Large intestine (tissue), 3 donors: ENCODE measurements around the gene ACSS2. TPM values are rescaled to one million over a fixed set of nuclear protein-coding genes. Genes with fewer than 3 reads are reported as not detected.
A peak's percentile ranks its signal among the peaks of the same experiment; 100 is the strongest.

ENCODE experiments used
- DNase-seq, 2 donors: peaks; one replicate each; pipeline versions ENCODE4 v3.0.0 to v3.0.0-alpha.2; 2013
- H3K27ac ChIP-seq: one replicate; pipeline ENCODE4 v1.5.1; 2013; ENCODE audit warnings: low read length
- H3K27me3 ChIP-seq: 2 replicates; pipeline ENCODE4 v1.6.1; 2013; ENCODE audit warnings: low read length; ENCODE audit not compliant: control insufficient read depth, insufficient read depth
- H3K36me3 ChIP-seq: 2 replicates; pipeline ENCODE4 v1.6.1; 2013; ENCODE audit warnings: low read length; ENCODE audit not compliant: control insufficient read depth, insufficient read depth
- H3K4me1 ChIP-seq: one replicate; pipeline ENCODE4 v1.6.1; 2013; ENCODE audit warnings: low read length; ENCODE audit not compliant: control insufficient read depth, insufficient read depth
- H3K4me3 ChIP-seq: one replicate; pipeline ENCODE4 v1.5.1; 2013; ENCODE audit warnings: low read length
- H3K9me3 ChIP-seq: one replicate; pipeline ENCODE4 v1.6.1; 2013; ENCODE audit warnings: mild to moderate bottlenecking, low read depth, low read length, moderate library complexity; ENCODE audit not compliant: control insufficient read depth
- WGBS: methylation state at CpG from one replicate; pipeline ENCODE4 v1.1.5; 2013; ENCODE audit warnings: low lambda C conversion rate; ENCODE audit not compliant: insufficient coverage; 5-methylcytosine and 5-hydroxymethylcytosine counted together
- polyA plus RNA-seq: library from polyadenylated mRNA; unstranded; fragments of 120-200 nt; gene quantifications from one replicate; pipeline ENCODE4 v1.2.1, GENCODE V29; 2013

The ACSS2 gene
- polyA plus RNA-seq, 1 donor: 30.4 TPM

DNA sequence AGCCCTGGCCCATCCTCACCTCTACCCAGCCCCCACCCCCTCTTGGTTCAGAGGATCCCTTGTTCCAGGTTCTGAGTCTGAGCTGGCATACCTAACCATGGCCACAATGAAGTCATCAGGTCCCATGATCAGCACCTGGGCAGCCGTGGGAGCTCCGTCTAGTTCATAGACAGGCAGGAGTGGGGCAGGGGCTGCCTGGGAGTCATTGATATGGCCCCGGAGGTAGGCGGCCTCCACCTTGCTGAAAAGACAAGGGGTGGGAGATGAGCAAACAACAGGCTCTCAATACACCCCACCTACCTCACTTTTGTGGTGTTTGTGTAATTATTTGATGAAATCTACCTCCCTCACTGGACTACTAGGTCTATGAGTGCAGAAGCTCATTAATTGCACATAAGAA is 24.1 kb upstream of the ACSS2 start:
- no peak overlapping the region for H3K4me3 ChIP-seq
- no peaks in the 10 kb centered on the region for H3K27me3 ChIP-seq
- no peaks in the 10 kb centered on the region for H3K4me1 ChIP-seq
- no CpG with 5 or more reads among the region's 4 CpGs for WGBS
- DNase-seq: no peak
- no peaks in the 10 kb centered on the region for H3K9me3 ChIP-seq
- H3K27ac ChIP-seq: no peak overlapping the region
- H3K36me3 ChIP-seq: peaks cover 8% of the 10 kb centered on the region

DNA sequence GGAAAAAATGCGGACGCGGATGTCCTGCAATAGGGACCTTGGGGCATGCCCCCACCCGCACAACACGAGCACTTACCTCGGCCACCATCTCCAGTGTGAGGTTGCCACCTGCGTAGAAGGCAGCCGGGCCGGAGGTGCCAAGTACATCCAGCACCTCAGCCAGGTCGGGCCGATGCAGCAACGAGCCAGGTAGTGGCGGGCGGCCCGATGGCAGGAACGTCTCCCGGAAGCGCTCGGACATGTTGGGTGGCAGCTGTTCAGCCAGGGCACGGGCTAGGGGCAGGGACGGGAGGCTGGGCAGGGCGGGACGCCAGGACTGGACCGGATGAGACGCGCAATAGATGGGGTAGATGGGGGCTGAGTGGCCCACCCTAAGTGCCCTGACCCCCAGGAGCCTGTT is 17.0 kb upstream of the ACSS2 start:
- Histone ChIP-seq H3K4me3 (no peak overlapping the region), H3K36me3 (peaks cover 5% of the 10 kb centered on the region), H3K4me1 (no peaks in the 10 kb centered on the region), H3K27me3 (peaks cover 4% of the 10 kb centered on the region), H3K9me3 (peaks cover 3% of the 10 kb centered on the region), H3K27ac (no peak overlapping the region)
- no peak for DNase-seq
- WGBS: no CpG with 5 or more reads among the region's 26 CpGs

DNA sequence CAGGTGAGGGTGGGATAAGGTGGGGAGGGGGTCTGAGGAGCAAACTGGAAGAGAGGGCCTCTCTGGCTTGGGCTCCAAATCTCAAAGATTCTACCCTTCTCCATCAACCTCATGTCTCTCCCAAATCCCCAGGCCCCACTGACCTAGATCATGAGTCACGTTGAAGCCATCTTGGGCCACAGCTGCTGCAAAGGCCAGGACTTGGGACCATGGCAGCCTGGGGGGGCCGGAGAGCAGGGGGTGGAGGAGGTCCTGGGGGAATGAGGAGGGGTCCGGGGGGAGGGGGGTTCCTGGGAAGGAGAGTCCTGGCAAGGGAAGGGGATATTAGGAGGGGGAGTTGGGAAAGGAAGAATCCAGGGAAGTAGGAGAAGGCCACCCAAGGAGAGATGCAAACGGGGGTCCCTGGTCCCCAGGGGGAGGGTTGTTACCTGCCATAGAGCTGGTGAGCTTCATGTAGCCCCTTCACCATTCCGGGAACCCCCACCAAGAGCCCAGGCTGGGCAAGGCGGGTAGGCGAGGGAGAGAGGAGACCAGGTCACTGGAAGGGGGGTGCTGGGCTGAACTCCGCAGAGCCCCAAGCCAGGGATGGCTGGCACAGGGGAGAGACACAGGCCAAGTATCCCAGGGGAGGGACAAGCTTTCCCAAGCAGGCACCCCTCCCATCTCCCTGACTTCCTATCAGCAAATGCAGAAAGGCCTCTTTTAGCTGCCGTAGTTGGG is 16.4 kb upstream of the ACSS2 start:
- Histone ChIP-seq H3K4me3 (no peak overlapping the region), H3K27ac (no peak overlapping the region), H3K36me3 (peaks cover 3% of the 10 kb centered on the region), H3K4me1 (no peaks in the 10 kb centered on the region), H3K27me3 (peaks cover 4% of the 10 kb centered on the region), H3K9me3 (peaks cover 3% of the 10 kb centered on the region)
- no peak for DNase-seq
- WGBS: no CpG with 5 or more reads among the region's 9 CpGs

DNA sequence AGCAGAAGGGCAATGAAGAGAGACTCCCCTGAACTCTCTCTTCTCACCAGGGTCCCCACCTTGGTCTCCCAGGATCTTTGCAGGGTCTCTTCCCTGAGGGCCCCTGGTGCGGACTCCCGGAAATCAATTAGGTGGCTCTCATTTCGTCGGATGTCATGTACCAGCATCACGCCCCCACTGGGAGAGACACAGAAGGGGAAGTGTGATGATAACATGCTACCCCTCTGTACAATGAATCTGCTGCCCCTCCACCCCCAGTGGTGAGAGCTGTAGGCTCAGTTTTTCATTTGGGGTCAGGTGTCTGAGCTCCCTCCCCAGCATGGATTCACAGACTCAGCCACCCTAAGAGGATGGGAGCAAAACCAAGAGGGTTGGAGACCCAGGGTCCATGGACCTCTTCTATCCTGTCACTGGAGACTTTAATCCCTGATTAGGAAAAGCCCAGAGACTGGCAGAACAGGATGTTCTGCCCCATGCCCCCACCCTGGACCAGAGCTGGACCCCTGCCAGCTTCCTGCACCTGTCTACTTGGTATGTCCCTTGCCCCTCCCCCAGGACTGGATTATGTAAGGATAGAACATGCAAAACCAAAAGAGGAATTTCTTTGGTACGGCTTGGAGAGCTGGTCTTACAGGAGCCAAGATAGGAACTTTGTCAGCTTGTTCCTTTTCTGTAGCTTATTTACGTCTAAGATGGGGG is 14.9 kb upstream of the ACSS2 start:
- H3K4me3 ChIP-seq: no peak overlapping the region
- peak in 1 of 2 donors; percentile 52 for DNase-seq
- no peaks in the 10 kb centered on the region for H3K4me1 ChIP-seq
- peaks cover 4% of the 10 kb centered on the region for H3K27me3 ChIP-seq
- peaks cover 3% of the 10 kb centered on the region for H3K9me3 ChIP-seq
- no CpG with 5 or more reads among the region's 7 CpGs for WGBS
- H3K36me3 ChIP-seq: peaks cover 3% of the 10 kb centered on the region
- H3K27ac ChIP-seq: no peak overlapping the region

DNA sequence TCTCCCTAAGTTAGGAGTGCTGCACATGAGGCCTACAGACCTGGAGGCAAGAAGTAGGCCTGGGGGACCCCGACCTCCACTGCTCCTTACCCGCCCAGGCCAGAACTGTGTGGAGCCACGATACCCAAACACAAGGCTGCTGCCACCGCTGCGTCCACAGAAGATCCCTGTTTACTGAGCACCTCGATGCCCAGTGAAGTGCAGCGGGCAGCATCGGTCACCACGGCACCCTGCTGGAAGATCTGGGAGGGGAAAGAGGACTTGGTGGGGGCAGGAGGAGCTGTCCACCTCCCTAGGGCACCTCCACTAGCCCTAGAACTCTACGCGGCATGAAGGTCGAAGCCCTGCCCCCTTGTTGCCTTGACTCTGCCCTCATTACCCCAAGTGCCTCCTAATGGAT is 13.7 kb upstream of the ACSS2 start:
- 100% methylated on average over 1 of the region's 12 CpGs for WGBS
- Histone ChIP-seq H3K27me3 (peaks cover 4% of the 10 kb centered on the region), H3K36me3 (peaks cover 3% of the 10 kb centered on the region), H3K4me3 (no peak overlapping the region), H3K27ac (no peak overlapping the region), H3K9me3 (peaks cover 3% of the 10 kb centered on the region), H3K4me1 (no peaks in the 10 kb centered on the region)
- no peak for DNase-seq

DNA sequence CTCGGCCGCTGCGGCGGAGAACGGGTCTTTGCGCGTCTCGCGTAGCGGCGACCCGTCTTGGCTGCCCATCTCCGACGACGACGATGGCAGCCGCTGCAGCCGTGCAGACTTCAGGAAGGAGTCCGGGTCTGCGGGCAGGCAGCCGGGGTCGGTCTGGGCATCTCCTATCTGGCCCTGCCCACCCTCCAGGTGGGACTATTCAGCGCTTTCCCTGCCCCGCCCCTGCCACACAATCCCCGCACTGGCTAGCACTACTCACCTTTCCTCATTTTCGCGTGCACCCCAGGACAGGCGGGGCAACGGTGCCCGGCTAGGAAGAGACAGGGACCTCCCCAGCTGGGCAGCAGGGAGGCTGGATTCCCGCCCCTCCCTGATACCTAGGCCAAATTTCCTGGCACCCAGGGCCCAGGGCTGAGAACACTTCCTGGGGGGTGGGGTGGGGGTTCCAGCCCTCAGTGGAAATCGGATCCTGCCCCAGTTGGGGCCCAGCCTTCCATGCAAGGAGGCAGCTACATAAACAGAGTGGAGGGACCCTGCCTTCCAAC is 12.9 kb upstream of the ACSS2 start:
- Histone ChIP-seq H3K27me3 (peaks cover 4% of the 10 kb centered on the region), H3K9me3 (peaks cover 3% of the 10 kb centered on the region), H3K4me3 (no peak overlapping the region), H3K36me3 (peaks cover 3% of the 10 kb centered on the region), H3K27ac (no peak overlapping the region), H3K4me1 (no peaks in the 10 kb centered on the region)
- DNase-seq: no peak
- WGBS: no CpG with 5 or more reads among the region's 32 CpGs

DNA sequence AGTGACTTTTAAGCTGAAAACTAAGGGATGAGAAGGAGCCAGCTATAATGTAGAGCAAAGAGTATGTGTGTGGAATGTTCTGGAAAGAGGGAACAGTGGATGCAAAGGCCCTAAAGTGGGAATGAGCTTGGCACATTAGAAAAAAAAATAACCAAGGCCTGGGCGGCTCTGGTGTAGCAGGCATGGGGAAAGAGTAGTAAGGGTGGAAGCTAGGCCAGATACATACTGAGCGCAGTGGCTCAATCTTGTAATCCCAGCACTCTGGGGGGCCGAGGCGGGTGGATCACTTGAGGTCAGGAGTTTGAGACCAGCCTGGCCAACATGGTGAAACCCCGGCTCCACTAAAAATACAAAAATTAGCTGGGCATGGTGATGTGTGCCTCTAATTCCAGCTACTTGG is 12.2 kb upstream of the ACSS2 start:
- Histone ChIP-seq H3K27me3 (peaks cover 4% of the 10 kb centered on the region), H3K27ac (no peak overlapping the region), H3K4me1 (no peaks in the 10 kb centered on the region), H3K9me3 (peaks cover 3% of the 10 kb centered on the region), H3K4me3 (no peak overlapping the region), H3K36me3 (peaks cover 3% of the 10 kb centered on the region)
- no peak for DNase-seq
- WGBS: no CpG with 5 or more reads among the region's 5 CpGs

DNA sequence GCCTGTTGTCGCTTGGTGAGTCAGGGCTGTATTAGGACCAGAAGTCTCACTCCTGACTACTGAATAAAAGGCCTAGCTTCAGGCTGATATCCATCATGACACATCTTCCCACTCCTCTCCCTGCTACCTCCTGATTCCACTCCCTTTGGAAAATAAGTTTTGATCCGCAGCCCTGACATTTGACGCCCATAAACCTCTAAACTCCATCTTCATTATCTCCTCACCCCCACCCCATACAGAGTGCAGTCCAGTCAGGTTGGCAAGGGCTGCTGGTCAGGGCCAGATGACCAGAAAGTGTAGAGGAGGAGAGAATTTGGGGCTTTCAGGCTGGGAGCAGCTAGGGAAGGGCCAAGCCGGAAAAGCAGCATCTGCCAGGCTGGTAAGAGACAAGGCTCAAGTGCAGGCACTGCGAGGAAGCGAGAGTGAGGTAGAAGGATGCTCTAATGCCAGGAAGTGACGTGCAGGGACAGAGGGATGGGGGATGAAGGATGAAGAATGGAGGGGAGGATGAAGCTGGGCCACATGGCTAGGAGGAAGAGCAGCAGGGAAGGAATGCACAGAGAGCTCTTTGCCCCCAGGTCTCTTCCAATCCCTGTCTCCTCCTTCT is 5.0 kb upstream of the ACSS2 start:
- H3K4me1 ChIP-seq: peaks cover 26% of the 10 kb centered on the region
- no peaks in the 10 kb centered on the region for H3K9me3 ChIP-seq
- no peak overlapping the region for H3K27ac ChIP-seq
- H3K4me3 ChIP-seq: no peak overlapping the region
- H3K27me3 ChIP-seq: peaks cover 15% of the 10 kb centered on the region
- no peak for DNase-seq
- no peaks in the 10 kb centered on the region for H3K36me3 ChIP-seq
- 100% methylated on average over 4 of the region's 7 CpGs for WGBS

DNA sequence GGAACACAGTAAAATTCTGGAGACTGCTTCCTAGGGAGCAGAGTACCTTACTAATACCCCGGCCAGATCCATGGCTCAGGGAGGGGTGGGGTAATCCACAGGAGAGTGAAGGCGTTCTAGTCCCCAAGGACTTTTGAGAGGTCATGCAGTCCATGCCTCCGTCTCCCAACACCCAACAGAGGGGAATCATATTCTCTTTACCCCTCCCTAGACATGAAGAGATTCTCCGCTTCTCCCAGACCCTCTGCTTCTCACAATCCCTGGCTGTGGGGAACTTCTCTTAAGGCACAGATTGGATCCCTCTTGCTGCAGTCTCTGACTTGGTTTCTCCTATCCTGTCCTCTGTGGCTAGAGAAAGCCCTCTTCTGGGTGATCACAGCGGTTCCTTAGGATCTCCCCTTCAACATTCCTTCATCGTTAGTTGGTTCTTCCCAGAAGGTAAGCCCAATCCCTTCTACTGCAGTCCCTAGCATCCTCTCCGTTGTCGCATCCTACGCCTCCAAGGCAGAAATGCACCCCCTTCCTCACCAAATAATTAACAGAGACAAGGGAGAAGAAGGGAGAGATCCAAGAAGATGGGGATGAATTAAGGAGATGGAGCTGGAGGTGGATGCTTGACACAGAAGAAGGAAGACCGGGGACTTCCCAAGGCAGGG is 4.3 kb upstream of the ACSS2 start:
- no CpG with 5 or more reads among the region's 10 CpGs for WGBS
- H3K4me1 ChIP-seq: peaks cover 30% of the 10 kb centered on the region
- DNase-seq: no peak
- H3K27ac ChIP-seq: no peak overlapping the region
- peaks cover 15% of the 10 kb centered on the region for H3K27me3 ChIP-seq
- H3K36me3 ChIP-seq: no peaks in the 10 kb centered on the region
- H3K4me3 ChIP-seq: peak overlapping the region; percentile 50
- no peaks in the 10 kb centered on the region for H3K9me3 ChIP-seq

DNA sequence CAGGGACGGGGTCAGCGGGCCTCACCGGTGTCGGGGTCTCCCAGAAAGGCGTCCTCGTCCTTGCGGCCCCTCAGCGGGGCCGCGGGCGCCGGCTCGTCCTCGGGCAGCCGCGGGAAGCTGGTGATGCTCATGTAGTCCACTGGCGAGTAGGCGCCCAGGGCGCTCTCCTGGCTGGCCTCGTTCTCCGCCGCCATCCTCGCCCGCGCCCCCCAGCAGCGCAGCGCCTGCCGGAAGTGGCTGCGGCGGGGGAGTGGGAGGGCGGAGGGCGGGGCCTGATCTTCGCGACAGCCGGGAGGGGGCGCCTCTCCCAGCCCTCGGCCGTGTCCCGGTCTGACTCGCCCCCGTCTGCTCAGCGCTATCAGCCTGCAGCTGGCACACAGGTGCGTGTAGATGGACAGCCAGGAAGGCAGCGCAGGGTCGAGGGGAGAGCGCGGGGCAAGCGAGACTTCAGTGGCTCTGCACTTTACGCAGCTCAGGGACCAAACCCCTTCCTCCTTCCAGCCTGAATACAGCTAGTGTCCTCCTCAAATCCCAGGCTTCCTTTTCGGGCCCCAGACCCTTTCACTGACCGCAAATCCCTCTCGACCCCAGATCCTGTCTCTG is 3.7 kb upstream of the ACSS2 start, which contains the start of gene GGT7:
TSS of gene GGT7 (minus strand) at position 235 of the 603 bp plus-strand sequence. CDS start at position 194, 41 bp downstream.
- Histone ChIP-seq H3K4me3 (peak within 1 kb of the TSS; percentile 50), H3K36me3 (no peaks in the 10 kb centered on the region), H3K4me1 (peaks cover 33% of the 10 kb centered on the region), H3K27ac (no peak within 1 kb of the TSS), H3K9me3 (no peaks in the 10 kb centered on the region), H3K27me3 (peaks cover 15% of the 10 kb centered on the region)
- WGBS: no CpG with 5 or more reads among the region's 52 CpGs
- peak; percentile 63 to 69 for DNase-seq
